ELF-1 (cell line): ENCODE results near the gene TM7SF2.
"Not testable (repeated sequence)": the region's sequence is repeated elsewhere in the genome, so short reads cannot be mapped to it uniquely, and the experiment has no call there.

Source experiments
- DNase-seq: peaks from one replicate; pipeline ENCODE4 v3.0.0-alpha.2; 2016; ENCODE audit warnings: low read depth, low spot score

The TM7SF2 gene

GRCh38 chr11:65129649-65130441 lies 18.2 kb downstream of the TM7SF2 start:
- no peak for DNase-seq

DNA sequence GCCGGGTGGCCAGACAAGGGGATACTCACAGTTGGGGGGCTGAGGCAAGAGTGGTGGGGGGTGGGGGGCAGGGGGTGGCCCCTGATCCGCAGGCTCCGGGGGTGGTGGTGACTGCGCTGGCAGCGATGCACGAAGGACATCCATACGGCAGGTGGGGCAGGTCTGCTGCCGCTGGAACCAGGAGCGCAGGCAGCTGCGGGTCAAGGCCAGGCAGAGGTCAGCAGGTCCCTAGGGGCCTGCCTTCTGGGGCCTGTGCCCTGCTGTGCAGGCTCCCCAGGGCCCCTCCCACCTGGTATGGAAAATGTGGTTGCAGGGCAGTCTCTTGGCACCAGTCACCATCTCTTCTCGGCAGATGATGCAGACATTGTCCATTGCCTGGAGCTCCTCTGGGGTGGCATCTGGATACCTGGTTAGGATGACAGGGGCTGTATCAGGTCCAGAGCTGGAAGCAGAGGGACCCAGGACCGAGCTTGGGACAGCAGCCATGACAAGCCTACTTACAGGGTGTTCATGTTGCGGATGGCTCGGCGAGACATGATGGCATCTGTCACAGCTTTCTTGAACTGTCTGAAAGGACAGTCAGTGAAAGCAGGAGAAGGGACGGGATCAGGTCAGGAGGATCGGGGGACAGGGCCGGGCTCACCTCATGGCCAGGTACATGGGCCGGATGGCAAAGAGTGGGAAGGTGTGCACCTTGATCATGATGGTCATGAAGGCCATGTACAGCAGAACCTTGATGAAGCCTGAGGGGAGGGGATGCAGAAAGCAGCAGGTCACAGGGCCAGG lies 19.2 kb downstream of the TM7SF2 start:
- DNase-seq, result no peak

- no peak for DNase-seq
These were observed 19.7 kb downstream of the TM7SF2 start for GRCh38 chr11:65131417-65131776.

DNA sequence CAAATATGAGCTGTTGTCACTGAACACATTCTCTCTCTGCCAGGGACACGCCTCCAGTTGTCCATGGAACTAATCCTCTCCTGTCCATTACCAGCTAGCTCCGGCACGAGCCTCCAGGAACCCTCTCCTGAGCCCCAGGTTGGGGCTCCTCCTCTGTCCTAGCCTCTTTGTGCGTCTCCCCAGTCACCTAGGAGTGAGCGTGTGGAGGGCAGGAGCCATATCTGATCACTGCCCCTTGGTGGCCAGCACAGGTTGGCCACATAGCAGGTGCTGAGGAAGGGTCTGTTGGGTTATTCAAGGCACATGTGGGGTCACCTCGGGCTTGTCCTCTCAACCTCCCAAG lies 20.2 kb downstream of the TM7SF2 start:
- no peak for DNase-seq

DNA sequence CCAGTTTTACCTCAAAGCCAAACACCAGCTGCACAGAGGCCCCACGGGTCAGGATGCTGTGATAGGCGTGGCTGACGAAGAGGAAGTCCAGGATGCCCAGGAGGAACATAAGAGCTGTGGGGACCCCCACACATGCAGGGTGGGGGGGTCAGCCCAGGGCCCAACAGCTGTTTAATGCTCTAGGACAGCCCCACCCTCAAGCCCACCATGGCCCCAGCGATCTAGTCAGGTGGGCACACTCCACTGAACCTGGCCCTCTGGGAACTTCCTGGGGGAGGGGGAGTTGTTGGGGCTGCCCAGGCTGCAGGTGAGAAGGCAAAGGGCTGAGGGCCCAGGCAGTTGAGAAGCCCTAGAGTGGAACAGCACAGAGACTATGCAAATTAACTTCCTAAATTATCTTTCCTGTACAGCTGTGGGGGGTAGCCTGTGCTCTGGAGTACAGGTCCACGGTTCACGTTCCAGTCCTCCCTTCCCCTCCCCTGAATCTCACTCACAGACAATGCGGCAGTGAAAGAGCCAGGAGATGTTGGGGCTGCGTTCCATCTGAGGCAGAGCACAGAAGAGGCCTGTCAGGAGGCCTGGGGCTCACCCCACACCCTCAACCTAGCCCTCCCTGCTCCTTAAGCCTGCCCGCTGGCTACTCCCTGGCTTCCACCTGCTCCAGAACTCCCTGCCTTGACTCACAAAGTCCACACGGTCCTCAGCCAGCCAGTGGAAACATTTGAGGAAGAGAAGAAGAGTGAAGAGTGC lies 20.7 kb downstream of the TM7SF2 start:
- DNase-seq, result no peak

DNA sequence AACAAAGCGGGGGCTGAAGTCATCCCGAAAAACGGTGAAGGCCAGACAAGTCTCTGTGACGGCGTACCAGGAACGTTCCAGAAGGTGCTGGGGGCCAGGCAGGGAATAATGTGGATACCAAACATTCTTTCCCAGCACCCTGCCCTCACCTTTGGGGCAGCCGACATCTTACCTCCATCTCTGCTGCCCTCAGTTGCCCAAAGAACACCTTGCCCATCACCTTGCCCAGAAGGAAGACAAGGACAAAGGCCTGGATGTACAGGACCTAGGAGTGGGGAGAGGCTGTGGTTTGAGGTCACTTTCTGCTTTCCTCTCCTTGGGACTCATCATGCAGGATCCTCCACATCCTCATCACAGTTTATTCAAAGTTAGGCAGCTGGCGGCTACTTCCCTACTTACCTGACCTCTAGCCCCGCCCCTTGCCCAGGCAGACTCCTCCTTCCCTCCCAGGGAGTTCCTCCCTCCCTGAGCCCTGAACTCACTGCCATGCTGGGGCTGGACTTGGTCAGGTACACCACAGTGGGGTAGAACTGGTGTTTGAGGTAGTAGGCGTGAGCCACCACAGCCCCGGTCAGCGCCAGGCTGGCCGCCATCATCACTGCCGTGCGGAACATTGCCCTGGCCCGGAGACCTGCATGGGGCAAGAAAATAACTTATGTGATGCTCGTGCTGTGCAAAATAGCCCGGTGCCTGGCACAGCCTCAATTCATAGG lies 21.5 kb downstream of the TM7SF2 start:
- DNase-seq, result peak; percentile 67

DNA sequence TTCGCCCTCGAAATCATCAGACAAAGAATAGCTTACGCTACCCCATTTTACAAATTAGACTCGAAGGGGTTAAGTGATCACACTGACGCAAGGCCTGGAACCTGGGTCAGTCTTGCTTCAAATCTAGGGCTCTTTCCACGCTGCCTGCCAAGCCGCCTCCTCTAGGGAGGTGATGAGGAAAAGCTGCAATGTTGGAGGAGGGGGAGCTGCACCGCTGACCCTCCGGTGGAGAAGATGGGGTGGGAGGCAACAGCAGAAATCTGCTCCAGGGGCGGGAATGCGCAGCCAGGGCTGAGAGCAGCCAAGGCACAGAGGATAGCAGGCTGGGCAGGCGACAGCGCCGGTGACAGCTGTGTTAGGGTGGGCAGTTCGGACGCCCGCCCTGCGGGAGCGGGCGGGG lies 22.1 kb downstream of the TM7SF2 start:
- DNase-seq, result no peak

DNA sequence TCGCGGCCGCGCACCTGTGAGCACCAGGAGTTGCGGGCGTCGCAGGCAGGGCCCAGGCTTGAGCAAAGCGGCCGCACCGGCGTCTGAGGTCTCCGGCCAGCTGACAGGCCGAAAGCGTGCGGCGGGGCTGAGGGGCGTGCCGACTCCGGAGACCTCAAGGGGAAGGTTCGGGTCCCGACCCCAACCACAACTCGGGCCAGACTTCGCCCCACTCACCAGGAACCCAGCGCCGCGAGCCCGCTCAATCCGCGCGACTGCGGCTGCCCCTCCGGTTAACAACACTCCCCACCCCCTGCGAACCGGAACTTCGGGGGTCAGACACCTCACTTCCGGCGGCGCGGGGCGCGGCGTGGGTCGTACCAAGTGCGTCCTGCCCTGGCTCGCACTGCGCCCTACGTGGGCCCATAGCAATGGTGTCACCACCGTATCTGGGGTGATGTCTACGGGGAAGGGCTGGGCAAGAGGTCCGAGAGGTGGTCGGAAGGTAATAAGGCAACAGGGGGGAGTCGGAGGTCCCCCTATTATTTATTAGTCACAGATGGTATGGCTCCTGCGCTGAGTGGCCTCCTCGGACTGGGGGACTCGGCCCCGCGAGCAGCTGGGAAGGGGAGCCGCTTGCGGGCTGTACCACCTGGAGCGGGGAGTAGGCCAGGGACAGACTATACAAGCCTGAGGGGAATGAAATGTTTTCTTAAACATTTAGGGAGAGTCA lies 22.7 kb downstream of the TM7SF2 start, which contains the start of gene SYVN1:
SYVN1 (minus strand) TSS at position 280 of the 712 bp plus-strand sequence. CDS start 918 bp downstream, outside the sequence.
- DNase-seq, result peak; percentile 90

DNA sequence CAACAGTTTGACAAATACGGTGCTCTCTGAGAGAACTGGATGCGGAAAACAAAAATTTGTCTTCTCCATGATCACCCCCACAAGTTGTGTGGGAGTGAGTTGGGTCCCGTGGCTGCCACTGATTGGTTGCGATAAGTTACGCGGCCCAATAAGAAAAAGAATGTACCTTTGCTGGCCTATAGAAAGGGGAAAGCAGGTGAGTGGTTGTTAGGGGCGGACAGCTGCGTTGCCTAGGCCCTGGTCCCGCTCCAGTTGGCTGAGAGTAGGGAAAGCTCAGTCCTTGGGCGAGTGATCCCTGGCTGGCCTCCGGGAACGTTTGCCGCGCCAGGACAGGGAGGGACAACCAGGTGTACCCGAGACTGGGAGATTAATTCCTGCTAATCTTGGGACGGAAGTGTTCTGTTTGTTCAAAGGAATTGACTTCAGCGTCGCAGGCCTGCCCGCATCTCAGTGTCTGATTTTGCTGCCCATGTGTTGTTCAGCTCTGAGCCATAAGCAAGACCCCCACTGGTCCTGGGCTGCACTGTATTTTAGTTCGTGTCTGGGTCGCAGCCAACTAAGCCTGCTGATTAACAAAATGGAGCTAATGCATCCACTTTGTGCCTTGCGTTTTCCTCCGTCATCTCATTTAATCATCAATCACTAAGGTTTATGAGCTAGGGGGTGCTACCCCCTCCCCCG lies 23.4 kb downstream of the TM7SF2 start:
- DNase-seq, result peak; percentile 98

- DNase-seq, result no peak
These were observed 24.0 kb downstream of the TM7SF2 start for GRCh38 chr11:65135633-65136145.

DNA sequence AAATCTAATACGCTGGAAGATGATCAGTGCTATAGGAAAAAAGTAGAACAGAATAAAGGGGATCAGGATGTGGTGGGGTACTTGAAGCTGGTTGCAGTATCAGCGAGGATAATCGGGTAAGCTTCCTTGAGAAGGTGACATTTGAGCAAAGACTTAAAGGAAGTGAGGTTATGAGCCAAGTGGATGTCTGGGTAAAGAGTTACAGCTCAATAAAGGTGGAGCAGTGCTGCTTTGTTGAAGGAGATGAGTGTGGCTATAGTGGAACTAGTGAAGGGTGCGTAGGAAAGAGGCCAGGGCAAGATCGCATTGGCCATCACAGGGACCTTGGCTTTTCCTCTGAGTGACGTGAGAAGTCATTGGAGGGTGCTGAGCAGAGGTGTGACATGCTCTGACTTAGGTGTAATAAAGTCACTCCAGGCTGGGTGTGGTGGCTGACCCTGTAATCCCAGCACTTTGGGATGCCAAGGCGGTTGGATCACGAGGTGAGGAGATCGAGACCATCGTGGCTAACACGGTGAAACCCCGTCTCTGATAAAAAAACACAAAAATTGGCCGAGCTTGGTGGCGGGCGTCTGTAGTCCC lies 24.9 kb downstream of the TM7SF2 start:
- no peak for DNase-seq

GRCh38 chr11:65141896-65142494 lies 30.3 kb downstream of the TM7SF2 start:
- no peak for DNase-seq

- DNase-seq, result no peak
These were observed 35.8 kb downstream of the TM7SF2 start for GRCh38 chr11:65147352-65148075.

DNA sequence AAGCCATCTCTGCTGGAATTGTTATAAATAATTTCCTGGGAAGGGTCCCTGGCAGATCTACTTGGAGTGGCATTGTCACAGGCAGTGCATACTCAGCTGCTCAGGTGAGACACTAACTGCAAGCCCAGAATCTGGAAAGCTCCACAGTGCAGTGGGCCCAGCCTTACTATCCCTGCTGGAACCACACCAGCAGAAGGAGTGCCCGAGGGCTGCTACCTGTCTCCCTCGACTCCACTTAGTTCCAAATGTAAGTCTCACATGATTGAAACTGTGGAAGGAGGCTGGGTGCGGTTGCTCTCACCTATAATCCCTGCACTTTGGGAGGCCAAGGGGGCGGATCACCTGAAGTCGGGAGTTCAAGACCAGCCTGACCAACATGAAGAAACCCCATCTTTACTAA lies 37.0 kb downstream of the TM7SF2 start:
- DNase-seq, result no peak

GRCh38 chr11:65150131-65150508 lies 38.4 kb downstream of the TM7SF2 start:
- not testable (repeated sequence) for DNase-seq

GRCh38 chr11:65150509-65151299 lies 39.0 kb downstream of the TM7SF2 start:
- DNase-seq, result no peak

DNA sequence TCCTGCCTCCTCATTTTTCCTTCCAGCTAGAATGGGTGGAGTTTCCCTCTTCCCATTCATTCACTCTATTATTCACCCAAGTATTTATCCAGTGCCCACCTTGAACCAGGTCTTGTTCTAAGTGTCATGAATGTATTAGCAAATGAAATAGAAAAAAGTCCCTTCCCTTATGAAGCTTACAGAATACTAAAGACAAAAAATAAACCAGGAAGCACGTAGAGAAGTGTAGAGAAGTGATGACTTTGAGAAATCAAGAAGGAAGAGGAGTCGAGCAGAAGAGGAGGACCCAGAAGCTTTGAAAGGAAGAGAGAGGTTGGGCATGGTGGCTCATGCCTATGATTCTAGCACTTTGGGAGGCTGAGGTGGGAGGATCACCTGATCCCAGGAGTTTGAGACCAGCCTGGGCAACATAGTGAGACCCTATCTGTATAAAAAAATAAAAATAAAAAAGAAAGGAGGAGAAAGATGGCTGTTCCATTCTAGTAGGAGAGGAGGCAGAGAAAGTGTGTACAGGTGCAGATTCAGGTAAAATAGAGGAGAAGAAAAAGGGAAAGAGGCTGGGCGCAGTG lies 39.7 kb downstream of the TM7SF2 start:
- DNase-seq, result no peak

GRCh38 chr11:65152122-65152521 lies 40.5 kb downstream of the TM7SF2 start:
- no peak for DNase-seq
